ENCODE measurements around the gene PRKCZ.

DNA sequence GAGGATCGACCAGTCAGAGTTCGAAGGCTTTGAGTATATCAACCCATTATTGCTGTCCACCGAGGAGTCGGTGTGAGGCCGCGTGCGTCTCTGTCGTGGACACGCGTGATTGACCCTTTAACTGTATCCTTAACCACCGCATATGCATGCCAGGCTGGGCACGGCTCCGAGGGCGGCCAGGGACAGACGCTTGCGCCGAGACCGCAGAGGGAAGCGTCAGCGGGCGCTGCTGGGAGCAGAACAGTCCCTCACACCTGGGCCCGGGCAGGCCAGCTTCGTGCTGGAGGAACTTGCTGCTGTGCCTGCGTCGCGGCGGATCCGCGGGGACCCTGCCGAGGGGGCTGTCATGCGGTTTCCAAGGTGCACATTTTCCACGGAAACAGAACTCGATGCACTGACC is 134.7 kb downstream of the PRKCZ start:
- TF ChIP-seq POLR2AphosphoS5 (IDR thresholded peaks at IDR 0.05; ENCODE audit: low read depth, low read length) (no peak), POLR2A (IDR thresholded peaks at IDR 0.05; ENCODE audit: low read depth, low read length) (no peak), TAF1 (IDR thresholded peaks at IDR 0.05; ENCODE audit: low read depth, low read length) (no peak), SPI1 (IDR thresholded peaks at IDR 0.05; ENCODE audit: low read depth, low read length) (no peak)
